Stimulated activated CD8-positive, alpha-beta memory T cell treated with anti-CD3 and anti-CD28 coated beads, Interleukin-12 subunit alpha, Interleukin-12 subunit beta, amount 100 ng/mL, for 24 hours (primary cell): Measurements from ENCODE around the gene CLTCL1.

Experiments
- DNase-seq: peaks from one replicate; pipeline ENCODE4 v3.0.0-alpha.2; 2020; ENCODE audit errors: extremely low read depth

Gene CLTCL1

GRCh38 chr22:19132153-19132552 lies 159.4 kb downstream of the CLTCL1 start:
- DNase-seq: no peak

- DNase-seq: no peak
Measured at GRCh38 chr22:19131685-19132015, 159.9 kb downstream of the CLTCL1 start.

GRCh38 chr22:19130959-19131684 lies 160.4 kb downstream of the CLTCL1 start, which contains the start of gene TSSK2:
TSSK2 (plus strand) TSS chr22:19131308; CDS start chr22:19131400, 92 bp downstream.
- no peak for DNase-seq

- no peak for DNase-seq
Measured at GRCh38 chr22:19129871-19130270, 161.6 kb downstream of the CLTCL1 start.
